HG03439 (cell line): Measurements from ENCODE around the gene SLC1A5.
"Not testable (repeated sequence)": the region's sequence is repeated elsewhere in the genome, so short reads cannot be mapped to it uniquely, and the experiment has no call there.

Experiments used
- ATAC-seq: cut with Tn5 transposase; IDR thresholded peaks from one replicate; pipeline ENCODE4 v1.9.1; 2021; ENCODE audit warnings: mild to moderate bottlenecking, moderate library complexity; ENCODE audit not compliant: unreplicated experiment

Gene SLC1A5

DNA sequence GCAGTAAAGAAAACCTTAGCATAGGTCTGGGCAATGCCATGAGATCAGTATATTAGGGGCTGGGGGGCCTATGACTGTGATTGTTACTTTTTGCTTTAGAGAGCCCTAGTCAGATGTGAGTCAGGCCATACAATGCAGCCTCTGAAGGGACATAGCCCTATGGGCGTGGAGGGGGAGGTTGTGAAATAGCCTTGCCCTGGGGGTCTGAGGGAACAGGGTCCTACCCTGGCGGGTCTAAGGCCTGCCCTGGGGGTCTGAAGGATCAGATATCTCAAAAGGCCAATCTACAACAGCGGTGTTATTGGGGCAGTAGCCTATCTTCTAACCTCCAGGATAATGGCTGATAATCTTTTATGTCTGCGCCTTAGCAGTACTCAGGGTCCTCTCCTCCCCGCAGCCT lies 13.8 kb upstream of the SLC1A5 start:
- ATAC-seq: no peak

DNA sequence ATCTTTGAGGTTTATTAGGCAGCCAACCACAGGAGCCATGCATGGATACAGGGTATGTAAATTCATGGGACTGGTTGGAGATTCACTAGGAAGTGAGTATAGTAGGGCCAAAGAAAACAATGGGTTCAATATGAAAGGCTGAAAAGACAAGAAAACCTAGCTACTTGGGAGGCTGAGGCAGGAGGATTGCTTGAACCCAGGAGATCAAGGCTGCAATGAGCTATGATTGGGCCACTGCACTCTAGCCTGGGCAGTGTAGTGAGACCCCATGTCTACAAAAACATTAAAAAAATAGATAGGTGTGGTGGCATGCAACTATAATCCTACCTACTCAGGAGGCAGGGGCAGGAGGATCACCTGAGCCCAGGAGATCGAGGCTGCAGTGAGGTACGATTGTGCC lies 10.3 kb upstream of the SLC1A5 start:
- ATAC-seq: no peak

DNA sequence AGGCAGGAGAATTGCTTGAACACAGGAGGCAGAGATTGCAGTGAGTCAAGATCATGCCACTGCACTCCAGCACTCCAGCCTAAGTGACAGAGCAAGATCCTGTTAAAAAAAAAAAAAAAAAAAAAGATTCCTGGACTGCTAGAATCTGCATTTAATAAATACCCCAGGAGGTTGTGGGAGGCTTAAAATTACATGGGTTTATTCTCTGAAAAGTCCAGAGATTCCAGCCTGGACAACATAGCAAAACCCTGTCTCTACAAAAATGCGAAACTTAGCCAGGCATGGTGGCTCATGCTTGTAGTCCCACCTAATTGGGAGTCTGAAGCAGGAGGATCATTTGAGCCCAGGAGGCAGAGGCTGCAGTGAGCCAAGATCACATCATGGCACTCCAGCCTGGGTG lies 9.5 kb upstream of the SLC1A5 start:
- no peak for ATAC-seq

DNA sequence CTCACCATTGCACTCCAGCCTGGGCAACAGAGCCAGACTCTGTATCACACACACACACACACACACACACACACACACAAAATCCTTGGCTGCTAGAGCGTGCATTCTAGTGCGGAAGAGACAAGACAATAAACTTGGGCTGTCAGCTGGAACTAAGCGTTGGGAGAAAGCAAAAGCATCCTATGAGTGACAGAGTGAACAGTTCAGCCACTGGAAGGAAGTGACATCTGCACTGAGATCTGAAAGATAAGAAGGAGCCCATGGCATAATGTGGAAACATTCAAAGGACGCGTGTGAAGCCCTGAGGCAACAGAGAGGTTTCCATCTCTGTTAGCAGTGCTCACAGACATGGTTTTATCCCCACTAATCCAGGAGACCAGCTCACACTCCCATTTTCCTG lies 3.5 kb upstream of the SLC1A5 start:
- ATAC-seq: no peak

DNA sequence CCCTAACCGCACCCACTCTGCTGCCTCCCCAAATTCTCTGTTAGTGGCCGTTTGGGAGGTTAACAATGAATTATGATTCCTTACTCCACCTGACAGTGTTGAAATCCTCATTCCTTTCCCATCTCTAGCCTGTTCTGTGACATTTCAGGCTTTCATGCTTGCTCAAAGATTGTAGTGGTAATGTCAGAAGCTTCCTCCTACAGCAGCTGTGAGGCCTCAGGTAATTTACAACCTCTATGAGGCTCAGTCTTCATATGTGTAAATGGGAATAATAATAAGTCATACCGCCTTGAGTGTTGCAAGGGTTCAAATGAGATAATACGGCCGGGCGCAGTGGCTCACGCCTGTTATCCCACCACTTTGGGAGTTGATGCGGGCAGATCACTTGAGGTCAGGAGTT lies 977 bp upstream of the SLC1A5 start:
- no peak for ATAC-seq

DNA sequence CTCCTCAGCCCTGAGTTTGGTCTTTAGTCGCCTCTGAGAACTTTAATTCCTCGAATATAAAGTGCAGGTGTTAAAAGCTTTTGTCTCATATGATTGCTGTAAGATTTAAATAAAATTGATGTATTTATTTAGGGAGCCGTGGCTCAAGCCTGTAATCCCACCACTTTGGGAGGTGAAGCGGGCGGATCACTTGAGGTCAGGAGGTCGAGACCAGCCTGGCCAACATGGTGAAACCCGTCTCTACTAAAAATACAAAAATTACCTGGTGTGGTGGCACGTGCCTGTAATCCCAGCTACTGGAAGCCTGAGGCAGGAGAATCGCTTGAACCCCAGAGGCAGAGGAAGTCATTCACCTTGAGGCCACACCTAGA lies 559 bp upstream of the SLC1A5 start:
- no peak for ATAC-seq

DNA sequence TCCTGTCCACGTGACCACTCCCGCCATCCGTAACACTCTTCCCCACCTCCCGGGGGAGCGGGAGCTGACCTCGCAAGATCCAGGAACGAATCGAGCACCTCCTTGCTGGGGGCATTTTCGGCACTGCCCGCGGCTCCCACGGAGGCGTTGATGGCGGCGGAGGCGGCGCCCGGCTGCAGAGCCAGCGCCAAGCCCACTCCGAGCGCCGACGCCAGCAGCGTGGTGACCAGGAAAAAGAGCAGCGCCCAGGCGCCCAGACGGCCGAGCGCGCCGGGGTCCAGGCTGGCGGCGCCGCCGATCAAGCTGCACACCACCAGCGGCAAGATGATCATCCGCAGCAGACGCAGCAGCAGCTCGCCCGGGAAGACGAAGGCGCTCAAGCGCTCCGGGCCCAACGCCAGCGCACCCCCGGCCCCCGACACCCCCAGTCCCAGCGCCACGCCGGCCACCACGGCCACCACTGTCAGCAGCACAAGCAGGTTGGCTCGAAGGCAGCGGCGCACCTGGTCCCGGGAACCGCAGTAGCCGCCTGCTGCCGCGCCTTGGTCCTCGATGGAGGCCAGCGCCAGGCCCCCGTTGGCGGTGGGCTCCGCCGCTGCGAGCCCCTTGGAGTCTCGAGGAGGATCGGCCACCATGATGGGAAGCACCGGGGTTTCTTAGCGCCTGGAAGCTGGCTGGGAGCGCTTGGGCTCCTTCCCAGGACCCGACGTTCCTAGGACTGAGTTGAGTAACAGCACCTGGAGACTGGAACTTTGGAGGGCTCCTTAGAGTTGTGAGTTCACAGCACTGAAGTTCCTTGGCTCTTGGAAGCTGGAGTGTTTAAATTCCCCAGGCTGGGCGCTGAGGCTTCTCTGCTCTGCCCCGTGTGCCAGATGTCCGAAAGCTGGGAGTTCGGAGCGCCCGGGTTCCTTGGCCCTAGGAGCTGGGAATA lies 798 bp downstream of the SLC1A5 start:
- no peak for ATAC-seq

DNA sequence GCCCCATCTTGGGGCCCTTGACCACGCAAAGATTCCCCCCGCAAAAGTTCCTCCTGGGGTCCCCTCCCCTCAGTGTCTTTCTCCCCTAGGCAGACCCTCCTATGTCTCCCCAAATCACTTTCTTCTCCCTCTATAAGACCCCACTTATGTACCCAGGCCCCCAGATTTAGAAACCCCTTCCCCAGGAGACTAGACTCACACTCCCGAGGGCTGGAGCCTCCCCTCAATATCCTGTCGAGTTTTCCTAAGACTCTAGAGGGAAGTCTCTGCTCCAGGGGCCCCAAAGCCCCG lies 1.4 kb downstream of the SLC1A5 start:
- no peak for ATAC-seq

DNA sequence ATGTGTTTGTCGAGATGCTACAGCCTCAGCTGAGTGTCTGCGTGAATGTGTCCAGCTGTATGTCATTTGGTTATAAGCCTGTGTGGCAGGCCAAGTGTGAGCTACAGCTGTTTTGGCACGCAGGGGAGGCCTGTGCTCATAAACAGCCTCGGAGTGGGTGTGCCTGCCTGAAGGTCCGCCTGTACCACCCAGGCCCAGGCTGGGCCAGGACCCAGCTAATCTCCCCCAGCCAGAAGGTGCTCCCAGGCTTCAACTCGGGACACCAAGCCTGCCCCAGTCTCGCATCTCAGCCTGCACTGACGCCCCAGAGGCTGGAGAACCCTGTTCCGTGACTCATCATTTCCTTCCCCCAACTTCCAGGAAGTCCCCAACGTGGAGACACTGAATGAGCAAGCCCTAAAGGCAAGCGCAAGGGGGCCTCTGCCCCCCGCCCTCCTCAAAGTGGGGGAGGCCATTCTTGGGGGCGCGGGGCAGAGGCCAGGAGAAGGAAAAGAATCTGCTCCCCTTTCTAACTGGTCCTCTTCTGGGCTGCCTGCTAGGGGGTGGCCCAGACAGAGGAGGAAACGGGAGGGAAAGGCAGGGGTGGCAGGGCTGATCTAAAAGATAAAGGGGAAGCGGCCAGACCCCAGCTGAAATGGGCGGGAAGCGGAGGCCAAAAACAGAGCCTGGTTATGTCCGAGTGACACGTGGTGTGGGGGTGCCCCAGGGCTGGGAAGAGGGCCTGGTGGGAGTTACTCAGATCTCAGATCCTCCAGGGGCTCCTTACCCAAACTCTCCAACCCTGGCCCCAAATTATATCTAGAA lies 2.0 kb downstream of the SLC1A5 start:
- ATAC-seq: peak; percentile 34

DNA sequence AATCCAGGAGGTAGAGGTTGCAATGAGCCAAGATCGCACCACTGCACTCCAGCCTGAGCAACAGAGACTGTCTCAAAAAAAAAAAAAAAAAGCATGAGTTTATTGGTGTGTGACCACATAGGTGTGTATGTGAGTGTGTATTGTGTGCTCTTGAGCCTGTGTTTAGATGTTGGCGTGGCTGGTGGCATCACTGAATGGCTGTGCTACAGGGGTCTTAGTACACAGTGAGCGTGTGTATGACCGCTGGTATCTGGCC lies 2.5 kb downstream of the SLC1A5 start:
- ATAC-seq: peak; percentile 8

DNA sequence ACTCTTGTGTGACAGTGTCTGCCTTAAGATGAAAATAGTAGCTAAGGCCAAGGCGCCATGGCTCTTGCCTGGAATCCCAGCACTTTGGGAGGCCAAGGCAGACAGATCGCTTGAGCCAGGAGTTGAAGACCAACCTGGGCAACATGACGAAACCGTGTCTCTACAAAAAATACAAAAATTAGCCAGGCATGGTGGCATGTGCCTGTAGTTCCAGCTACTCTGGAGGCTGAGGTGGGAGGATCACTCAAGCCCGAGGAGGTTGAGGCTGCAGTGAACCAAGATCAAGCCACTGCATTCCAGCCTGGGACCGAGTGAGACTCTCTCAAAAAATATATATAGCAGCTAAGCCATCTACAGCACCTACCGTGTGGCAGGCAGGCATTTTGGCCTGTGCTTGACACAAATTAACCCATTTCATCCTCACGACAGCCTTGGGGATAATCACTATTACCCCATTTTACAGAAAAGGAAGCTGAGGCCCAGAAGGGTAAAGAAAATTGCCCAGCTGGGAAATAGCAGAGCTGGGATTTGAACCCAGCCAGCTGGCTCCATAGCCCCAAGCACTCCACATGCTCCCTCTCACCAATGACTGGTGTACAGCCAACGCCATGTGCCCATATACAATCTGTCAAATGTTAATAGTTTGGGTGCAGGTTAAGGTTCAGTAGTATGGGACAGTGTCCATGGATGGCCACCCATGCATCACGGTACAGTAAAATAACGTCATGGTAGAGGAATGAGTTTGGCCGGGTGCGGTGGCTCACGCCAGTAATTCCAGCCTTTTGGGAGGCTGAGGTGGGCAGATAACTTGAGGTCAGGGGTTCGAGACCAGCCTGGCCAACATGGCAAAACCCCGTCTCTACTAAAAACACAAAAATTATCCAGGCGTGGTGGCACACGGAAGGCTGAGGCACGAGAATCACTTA lies 3.1 kb downstream of the SLC1A5 start:
- ATAC-seq: no peak

DNA sequence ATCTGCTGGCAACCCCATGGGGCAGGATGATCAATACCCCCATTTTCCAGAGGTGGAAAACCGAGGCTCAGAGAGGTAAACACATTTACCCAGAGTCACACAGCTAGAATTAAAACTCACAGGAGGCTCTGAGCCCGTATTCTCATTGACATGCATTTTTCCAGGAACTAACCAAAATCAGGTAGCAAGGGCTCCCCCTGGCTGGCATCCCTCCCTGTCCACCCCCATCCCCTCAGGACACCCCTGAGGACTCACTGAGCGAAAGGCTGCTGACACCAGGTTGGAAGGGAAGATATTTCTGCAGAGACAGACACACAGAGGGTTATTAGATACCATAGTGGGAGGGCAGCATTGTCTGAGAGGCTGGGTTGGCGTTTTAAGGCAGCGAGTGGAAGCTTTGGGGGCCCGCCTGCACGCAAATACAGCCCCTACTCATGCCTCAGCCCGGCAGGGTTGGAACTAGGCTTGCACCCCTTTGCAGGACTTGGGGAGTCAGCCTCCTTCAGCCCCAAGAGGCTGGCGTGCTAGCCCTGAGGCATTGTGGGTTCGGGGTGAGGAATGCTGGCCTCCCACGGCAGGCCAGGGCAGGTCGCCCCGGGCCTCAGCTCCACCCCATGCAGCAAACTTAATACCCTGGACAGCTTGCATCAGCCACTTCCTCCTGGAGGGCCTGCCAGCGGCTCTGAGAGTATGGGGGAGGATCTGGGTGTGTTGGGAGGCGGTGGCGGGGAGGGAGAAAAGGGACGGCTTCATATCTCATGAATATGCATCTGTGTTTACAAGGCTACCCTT lies 3.9 kb downstream of the SLC1A5 start:
- ATAC-seq: no peak

DNA sequence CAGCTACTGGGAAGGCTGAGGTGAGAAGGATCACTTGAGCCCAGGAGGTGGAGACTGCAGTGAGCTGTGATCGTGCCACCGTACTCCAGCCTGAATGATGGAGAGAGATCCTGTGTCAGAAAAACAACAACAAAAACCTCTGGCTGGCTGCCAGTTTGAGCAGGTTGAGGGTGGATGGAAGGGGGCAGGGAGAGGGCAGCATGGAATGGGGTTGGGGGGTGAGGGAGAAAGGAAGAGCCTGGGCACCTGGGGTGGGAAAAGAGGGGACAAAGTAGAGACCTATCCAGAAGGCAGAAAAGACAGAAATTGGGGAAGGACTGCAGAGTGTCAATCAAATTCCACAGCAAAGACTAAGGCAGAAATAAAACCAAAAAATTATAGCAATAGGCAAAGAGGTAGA lies 4.7 kb downstream of the SLC1A5 start:
- no peak for ATAC-seq

DNA sequence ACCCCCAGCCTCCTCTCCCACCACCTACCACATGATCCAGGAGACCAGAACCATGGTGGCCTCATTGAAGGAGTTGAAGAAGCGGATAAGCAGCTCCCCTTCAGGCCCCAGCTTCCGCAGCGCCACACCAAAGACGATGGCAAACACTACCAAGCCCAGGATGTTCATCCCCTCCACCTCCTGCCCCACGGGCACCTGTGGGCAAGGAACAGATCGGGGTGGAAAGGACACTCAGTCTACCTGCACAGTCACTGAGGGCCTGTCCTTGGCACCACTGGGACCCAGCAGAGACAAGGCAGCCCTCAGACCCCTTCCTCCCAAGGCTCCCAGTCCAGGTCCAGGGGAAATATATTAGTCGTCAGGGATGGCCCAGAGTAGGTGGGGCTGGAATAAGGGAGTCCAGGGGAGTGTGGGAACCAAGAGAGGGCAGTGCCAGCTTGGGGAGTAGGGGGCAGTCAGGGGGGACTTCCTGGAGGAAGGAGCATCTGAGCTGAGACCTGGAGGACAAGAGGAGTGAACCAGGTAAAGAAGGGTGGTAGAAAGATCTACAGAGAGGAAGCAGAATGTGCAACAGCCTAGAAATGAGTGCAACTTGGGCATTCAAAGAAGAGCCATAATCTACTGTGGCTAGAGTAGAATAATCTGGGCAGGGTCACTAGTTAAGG lies 5.9 kb downstream of the SLC1A5 start:
- ATAC-seq: no peak

DNA sequence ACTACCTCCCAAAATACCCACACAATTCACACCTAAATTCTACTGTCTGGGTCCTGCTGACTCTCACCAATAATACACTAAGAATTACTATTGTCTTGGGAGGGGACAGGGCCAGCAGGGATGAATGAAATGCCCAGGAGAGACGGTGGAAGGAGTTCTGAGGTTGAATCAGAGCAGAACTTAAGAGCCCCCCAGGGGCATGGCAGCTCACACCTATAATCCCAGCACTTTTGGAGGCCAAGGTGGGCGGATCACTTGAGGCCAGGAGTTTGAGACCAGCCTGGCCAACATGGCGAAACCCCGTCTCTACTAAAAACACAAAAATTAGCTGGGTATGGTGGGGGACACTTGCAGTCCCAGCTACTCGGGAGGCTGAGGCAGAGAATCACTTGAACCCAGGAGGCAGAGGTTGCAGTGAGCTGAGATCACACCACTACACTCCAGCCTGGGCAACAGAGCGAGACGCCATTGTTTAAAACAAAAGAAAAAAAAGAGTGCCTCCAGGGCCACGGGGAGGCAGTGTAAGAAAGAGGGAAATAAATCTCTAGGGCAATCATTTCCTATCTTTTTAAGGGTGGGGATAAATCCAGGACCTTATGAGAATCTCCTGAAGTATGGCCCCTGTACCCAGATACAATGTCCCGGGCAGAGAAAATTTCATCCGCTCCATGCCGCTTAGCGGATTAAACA lies 10.3 kb downstream of the SLC1A5 start:
- ATAC-seq: not testable (repeated sequence)

DNA sequence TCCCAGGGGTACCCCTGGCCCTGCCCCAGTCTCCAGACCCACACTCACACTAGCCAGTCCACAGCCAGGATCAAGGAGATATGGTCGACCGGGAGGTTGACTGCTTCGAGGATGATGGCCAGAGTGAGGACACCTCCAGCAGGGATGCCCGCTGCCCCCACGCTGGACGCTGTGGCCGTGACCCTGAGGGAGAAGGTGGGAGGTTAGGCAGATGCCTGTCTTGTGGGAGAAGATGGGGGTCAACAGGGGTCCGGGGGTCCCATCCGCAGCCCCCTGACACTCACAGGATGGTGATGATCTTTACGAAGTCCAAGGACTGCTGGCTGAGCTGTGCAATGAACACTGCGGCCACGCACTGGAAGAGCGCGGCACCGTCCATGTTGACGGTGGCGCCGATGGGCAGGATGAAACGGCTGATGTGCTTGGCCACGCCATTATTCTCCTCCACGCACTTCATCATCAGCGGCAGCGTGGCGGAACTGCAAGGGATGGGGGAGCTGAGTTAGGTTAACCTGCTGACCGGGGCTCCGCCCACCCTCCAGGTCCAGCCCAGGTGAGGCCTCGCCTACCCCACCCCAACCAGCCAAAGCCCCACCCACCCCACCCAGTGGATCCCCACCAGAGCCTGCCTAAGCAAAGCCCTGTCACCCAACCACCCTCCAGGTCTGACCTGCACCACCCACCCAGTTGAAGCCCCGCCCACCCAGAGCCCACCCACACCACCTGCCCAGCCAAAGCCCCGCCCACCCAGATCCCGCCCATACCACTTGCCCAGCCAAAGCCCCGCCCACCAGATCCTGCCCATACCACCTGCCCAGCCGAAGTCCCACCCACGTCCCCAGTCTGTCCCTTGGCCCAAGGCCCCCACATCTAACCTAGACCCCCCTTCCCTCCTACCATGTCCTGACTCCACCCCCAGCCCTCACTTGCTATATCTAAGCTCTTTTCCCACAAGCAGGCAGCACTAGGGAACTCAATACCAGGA lies 11.2 kb downstream of the SLC1A5 start:
- ATAC-seq: no peak

DNA sequence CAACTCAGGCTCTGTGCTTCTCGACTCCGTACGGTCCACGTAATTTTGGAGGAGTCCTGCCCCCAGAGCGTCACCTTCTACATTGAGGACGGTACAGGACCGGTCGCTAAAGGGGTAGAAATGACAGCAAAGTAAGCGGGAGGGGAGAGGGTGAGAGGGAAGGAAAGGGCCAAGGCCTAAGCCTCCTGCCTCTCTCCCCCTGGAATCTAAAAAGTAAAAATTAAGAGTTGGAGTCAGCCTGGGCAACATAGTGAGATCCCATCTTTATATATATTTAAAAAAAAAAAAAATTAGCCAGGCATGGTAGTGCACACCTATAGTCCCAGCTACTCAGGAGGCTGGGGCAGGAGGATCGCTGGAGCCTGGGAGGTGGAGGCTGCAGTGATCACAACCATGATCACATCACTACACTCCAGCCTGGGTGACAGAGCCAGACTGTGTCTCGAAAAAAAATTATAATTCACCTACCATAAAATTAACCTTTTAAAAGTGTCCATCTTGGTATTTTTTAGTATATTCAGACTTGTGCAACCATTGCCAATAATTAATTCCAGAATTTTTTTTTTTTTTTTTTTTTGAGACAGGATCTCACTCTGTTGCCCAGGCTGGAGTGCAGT lies 12.6 kb downstream of the SLC1A5 start:
- no peak for ATAC-seq

DNA sequence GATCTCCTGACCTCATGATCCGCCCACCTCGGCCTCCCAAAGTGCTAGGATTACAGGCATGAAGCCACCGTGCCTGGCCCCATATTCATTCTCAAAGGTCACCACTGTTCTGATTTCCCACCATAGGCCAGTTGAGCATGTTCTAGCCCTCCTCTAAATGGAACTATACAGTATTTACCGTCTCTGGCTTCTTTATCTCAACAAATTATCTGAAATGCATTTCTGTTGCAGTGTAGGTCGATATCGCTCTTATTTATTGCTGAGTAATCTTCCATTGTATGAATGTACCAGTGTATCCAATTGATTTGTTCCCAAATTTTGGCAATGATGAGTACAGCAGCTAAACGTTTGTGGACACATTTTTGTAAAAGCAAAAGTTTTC lies 15.4 kb downstream of the SLC1A5 start:
- ATAC-seq: no peak
